GM21423 (cell line): ENCODE data around the gene DTNB.

Experiments used
- ATAC-seq: cut with Tn5 transposase; IDR thresholded peaks from one replicate; pipeline ENCODE4 v1.9.1; 2021; ENCODE audit warnings: mild to moderate bottlenecking, moderate library complexity; ENCODE audit not compliant: unreplicated experiment

DTNB gene

GRCh38 chr2:25473758-25474340, 199.5 kb downstream of the DTNB start:
- ATAC-seq, result no peak

- ATAC-seq, result no peak
Observed at GRCh38 chr2:25473131-25473530, 200.2 kb downstream of the DTNB start.

GRCh38 chr2:25470806-25471205, 202.6 kb downstream of the DTNB start:
- no peak for ATAC-seq

GRCh38 chr2:25467743-25468142, 205.6 kb downstream of the DTNB start:
- ATAC-seq, result no peak

GRCh38 chr2:25462021-25462420, 211.4 kb downstream of the DTNB start:
- no peak for ATAC-seq

GRCh38 chr2:25460261-25460905, 213.0 kb downstream of the DTNB start:
- ATAC-seq, result no peak

GRCh38 chr2:25454824-25455611, 218.4 kb downstream of the DTNB start:
- ATAC-seq, result no peak

GRCh38 chr2:25453199-25453905, 220.0 kb downstream of the DTNB start:
- peak; percentile 90 for ATAC-seq

GRCh38 chr2:25448808-25449207, 224.6 kb downstream of the DTNB start:
- no peak for ATAC-seq

GRCh38 chr2:25447018-25447417, 226.4 kb downstream of the DTNB start:
- no peak for ATAC-seq

- ATAC-seq, result no peak
Observed at GRCh38 chr2:25446122-25446521, 227.3 kb downstream of the DTNB start.

GRCh38 chr2:25445464-25445863, 227.9 kb downstream of the DTNB start:
- no peak for ATAC-seq

- ATAC-seq, result no peak
Observed at GRCh38 chr2:25444608-25445270, 228.6 kb downstream of the DTNB start.

- ATAC-seq, result no peak
Observed at GRCh38 chr2:25443766-25444165, 229.6 kb downstream of the DTNB start.

GRCh38 chr2:25441353-25441752, 232.0 kb downstream of the DTNB start:
- no peak for ATAC-seq

- no peak for ATAC-seq
Observed at GRCh38 chr2:25438793-25439192, 234.6 kb downstream of the DTNB start.

GRCh38 chr2:25437881-25438662, 235.3 kb downstream of the DTNB start:
- no peak for ATAC-seq

- ATAC-seq, result no peak
Observed at GRCh38 chr2:25435421-25435820, 238.0 kb downstream of the DTNB start.

- ATAC-seq, result peak; percentile 56
Observed at GRCh38 chr2:25431604-25432003, 241.8 kb downstream of the DTNB start.

- no peak for ATAC-seq
Observed at GRCh38 chr2:25430556-25430955, 242.8 kb downstream of the DTNB start.
